ENCODE results near the gene VSIG10L2. TPM values are rescaled to one million over a fixed set of nuclear protein-coding genes. Genes with fewer than 3 reads are reported as not detected.

Gene VSIG10L2
- total RNA-seq, 6 experiments from 2014 or later = 0.06 TPM; not detected in 5

DNA sequence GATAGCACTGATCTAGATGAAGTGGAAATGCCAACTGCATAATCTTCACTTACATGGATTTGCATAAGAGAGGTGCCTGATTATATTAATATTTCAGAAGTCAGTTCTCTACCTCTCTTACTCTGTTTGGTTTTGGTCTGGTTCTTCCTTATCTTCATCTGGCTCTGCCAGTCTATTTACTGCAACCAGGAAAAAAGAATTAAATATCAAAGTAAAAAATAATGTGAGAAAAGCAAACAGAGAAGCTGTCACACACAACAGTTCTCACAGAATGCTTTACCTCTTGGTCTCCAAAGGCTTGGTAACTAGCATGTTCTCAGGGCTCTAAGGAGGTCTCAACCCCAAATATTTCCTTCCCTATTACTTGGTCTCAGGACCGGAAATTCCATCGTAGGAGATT lies 6.7 kb downstream of the VSIG10L2 start:
- ATAC-seq (no peak), DNase-seq (no peak)
- no peaks in the 10 kb centered on the region for H3K36me3 ChIP-seq
- H3K27me3 ChIP-seq = no peaks in the 10 kb centered on the region
- H3K9me3 ChIP-seq = no peaks in the 10 kb centered on the region
- no peaks in the 10 kb centered on the region for H3K4me1 ChIP-seq
- no peak overlapping the region for H3K4me3 ChIP-seq
- intact Hi-C loops (cut with DNase I) = no loop called here
- WGBS (ENCODE audit: insufficient coverage, low coverage, low lambda C conversion rate, missing lambda C conversion rate) = 95% methylated on average over 2 of the region's 2 CpGs
- TF ChIP-seq, protein P1, sequence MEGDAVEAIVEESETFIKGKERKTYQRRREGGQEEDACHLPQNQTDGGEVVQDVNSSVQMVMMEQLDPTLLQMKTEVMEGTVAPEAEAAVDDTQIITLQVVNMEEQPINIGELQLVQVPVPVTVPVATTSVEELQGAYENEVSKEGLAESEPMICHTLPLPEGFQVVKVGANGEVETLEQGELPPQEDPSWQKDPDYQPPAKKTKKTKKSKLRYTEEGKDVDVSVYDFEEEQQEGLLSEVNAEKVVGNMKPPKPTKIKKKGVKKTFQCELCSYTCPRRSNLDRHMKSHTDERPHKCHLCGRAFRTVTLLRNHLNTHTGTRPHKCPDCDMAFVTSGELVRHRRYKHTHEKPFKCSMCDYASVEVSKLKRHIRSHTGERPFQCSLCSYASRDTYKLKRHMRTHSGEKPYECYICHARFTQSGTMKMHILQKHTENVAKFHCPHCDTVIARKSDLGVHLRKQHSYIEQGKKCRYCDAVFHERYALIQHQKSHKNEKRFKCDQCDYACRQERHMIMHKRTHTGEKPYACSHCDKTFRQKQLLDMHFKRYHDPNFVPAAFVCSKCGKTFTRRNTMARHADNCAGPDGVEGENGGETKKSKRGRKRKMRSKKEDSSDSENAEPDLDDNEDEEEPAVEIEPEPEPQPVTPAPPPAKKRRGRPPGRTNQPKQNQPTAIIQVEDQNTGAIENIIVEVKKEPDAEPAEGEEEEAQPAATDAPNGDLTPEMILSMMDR (IDR thresholded peaks at IDR 0.05) = no peak
- no peak overlapping the region for H3K27ac ChIP-seq

DNA sequence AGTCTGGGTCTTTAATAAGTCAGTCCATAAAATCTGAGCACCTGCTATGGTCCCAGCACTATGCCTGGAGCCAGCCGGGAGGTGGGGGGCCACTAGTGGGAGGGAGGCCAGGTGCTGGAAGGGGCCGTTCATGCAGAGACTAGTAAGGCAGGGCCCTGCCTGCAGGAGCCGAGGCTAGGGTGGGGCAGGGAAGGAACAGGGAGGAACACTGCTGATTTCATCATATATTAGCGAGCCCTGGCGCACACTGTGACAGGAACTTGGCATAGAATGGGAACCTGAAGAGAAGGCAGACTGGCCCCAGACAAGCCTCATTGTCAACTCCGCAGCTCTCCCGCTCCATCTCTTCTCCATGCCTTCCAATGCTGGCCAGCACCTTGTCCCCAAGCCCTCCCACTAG lies 7.1 kb downstream of the VSIG10L2 start:
- ATAC-seq (peak in 3 of 4 donors; percentile 23 to 43 (median 37)), DNase-seq (no peak)
- H3K4me3 ChIP-seq = no peak overlapping the region
- no peaks in the 10 kb centered on the region for H3K36me3 ChIP-seq
- no peak overlapping the region for H3K27ac ChIP-seq
- intact Hi-C loops (cut with DNase I) = no loop called here
- H3K9me3 ChIP-seq = no peaks in the 10 kb centered on the region
- H3K27me3 ChIP-seq = no peaks in the 10 kb centered on the region
- TF ChIP-seq POLR2A (IDR thresholded peaks at IDR 0.05) = no peak
- TF ChIP-seq, protein P1 (IDR thresholded peaks at IDR 0.05) = no peak
- H3K4me1 ChIP-seq = no peaks in the 10 kb centered on the region
- 52% methylated on average over 6 of the region's 7 CpGs for WGBS (ENCODE audit: insufficient coverage, low coverage, low lambda C conversion rate, missing lambda C conversion rate)

DNA sequence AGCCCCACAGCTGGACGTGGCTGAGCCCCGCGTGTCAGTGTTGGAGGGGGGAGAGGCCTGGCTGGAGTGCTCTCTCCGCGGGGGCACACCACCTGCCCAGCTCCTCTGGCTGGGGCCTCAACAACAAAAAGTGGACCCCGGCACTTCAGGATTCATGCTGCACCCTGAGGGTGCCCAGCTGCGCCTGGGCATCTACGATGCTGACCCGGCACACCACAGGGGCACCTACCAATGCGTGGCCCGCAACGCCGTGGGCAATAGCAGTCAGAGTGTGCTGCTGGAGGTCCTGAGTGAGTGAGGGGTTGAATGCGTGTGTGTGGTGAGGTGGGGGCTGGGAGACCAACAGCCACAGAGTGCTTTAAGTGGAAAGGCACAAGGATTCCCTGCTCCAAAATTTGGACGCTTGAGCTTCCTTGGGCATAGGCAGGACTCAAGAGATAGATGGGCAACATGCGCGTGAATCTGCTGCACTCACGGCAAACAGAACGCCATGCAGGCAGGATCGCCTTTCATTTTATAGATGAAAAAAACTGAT lies 7.6 kb downstream of the VSIG10L2 start:
- Histone ChIP-seq H3K4me1 (no peaks in the 10 kb centered on the region), H3K36me3 (no peaks in the 10 kb centered on the region), H3K4me3 (no peak overlapping the region), H3K9me3 (no peaks in the 10 kb centered on the region), H3K27ac (no peak overlapping the region), H3K27me3 (no peaks in the 10 kb centered on the region)
- no peak for TF ChIP-seq POLR2A (IDR thresholded peaks at IDR 0.05)
- TF ChIP-seq, protein P1 (IDR thresholded peaks at IDR 0.05) = no peak
- no peak for DNase-seq
- 97% methylated on average over 5 of the region's 20 CpGs for WGBS (ENCODE audit: insufficient coverage, low coverage, low lambda C conversion rate, missing lambda C conversion rate)
- ATAC-seq = no peak
- intact Hi-C loops (cut with DNase I) = no loop called here

DNA sequence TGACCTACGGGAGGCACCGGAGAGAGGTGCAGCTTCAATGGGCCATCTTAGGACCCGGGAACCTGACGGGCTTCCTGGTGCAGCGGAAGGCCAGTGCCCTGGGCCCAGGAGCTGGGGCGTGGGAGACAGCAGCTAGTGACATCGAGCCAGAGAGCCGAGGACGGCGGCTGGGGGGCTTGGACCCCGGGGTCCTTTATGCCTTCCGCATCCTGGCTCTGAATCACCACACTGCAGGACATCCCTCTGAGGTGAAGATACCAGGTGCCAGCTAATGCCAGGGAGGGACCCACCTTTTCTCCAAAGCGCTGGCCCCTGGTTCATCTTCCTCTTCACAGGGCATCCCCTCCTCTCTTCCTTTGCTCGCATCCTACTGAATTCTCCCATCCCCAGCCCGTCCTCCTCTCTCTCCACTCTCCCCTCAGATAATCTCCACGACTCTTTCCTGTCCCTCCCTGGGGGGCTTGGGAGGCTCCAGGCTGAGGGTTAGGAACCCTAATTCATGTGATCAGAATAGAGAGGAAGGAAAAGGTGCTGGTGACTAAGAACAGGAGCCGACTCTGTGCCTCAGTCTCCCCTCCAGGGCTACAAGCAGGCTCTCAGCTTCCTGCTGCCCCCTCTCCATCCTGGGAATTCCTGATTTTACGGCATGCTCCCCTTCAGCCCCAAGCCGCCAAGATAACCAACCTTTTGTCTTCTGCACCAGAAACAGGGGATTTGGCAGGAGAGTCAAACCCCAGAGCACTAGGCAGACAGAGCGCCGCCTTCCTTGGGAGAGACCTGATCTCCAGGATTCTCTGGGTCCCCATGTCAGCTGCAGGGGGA lies 8.5 kb downstream of the VSIG10L2 start:
- intact Hi-C loops (cut with DNase I) = no loop called here
- TF ChIP-seq, protein P1 (IDR thresholded peaks at IDR 0.05) = no peak
- TF ChIP-seq POLR2A (IDR thresholded peaks at IDR 0.05) = no peak
- H3K9me3 ChIP-seq = no peaks in the 10 kb centered on the region
- no peak overlapping the region for H3K27ac ChIP-seq
- no peaks in the 10 kb centered on the region for H3K36me3 ChIP-seq
- no peaks in the 10 kb centered on the region for H3K27me3 ChIP-seq
- DNase-seq (no peak), ATAC-seq (no peak)
- no peaks in the 10 kb centered on the region for H3K4me1 ChIP-seq
- 85% methylated on average over 6 of the region's 21 CpGs for WGBS (ENCODE audit: insufficient coverage, low coverage, low lambda C conversion rate, missing lambda C conversion rate)
- H3K4me3 ChIP-seq = no peak overlapping the region

All from right lobe of liver (tissue), 6 donors.